ENCODE results near the gene RIN3.

DNA sequence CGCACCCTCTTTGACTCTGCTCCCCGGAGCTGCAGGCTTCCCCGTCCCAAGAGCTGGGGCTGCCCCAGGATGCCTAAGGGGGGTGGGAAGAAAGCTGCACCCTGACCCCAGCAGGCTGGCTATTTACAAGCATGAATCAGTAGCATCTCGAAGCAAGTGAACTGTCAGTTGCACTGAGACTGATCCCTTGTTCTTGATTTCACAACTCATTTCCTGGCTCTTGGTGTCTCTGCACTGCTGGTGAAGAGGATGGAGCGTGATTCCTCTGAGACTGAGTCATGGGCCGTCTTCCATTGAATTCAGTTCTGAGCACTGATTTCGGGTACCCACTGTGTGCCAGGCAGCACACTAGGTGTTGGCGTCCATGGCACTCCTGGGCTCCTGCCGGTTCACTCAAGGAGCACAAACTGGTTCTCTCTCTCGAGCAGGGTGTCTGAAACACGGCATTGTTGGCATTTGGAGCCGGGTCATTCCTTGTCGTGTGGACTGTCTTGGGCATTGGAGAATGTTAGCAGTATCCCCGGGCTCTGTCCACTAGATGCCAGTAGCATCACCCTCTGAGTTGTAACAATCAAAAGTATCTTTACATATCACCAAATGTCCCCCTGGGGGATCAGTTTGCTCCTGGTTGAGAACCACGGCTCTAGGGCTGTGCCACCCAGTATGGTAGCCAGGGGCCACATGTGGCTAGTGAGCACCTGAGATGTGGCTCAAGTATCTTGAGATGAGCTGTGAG is 86.9 kb downstream of the RIN3 start:
- TF ChIP-seq, protein P1, sequence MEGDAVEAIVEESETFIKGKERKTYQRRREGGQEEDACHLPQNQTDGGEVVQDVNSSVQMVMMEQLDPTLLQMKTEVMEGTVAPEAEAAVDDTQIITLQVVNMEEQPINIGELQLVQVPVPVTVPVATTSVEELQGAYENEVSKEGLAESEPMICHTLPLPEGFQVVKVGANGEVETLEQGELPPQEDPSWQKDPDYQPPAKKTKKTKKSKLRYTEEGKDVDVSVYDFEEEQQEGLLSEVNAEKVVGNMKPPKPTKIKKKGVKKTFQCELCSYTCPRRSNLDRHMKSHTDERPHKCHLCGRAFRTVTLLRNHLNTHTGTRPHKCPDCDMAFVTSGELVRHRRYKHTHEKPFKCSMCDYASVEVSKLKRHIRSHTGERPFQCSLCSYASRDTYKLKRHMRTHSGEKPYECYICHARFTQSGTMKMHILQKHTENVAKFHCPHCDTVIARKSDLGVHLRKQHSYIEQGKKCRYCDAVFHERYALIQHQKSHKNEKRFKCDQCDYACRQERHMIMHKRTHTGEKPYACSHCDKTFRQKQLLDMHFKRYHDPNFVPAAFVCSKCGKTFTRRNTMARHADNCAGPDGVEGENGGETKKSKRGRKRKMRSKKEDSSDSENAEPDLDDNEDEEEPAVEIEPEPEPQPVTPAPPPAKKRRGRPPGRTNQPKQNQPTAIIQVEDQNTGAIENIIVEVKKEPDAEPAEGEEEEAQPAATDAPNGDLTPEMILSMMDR (IDR thresholded peaks at IDR 0.05) = no peak
- TF ChIP-seq EZH2 (IDR thresholded peaks at IDR 0.05) = no peak

All from neural progenitor cell (in vitro differentiated cells).